ENCODE data around the gene SLCO6A1.
"Not testable (repeated sequence)": the region's sequence is repeated elsewhere in the genome, so short reads cannot be mapped to it uniquely, and the experiment has no call there.

SLCO6A1 gene

GRCh38 chr5:102498271-102499034 is at the start of gene SLCO6A1:
Gene SLCO6A1, minus strand, starts transcription at chr5:102499001. Its CDS starts 157 bp downstream, at chr5:102498844.
- DNase-seq (ENCODE audit: low spot score): no peak

- no peak for DNase-seq (ENCODE audit: low spot score)
Observed at GRCh38 chr5:102547141-102548035, 48.6 kb upstream of the SLCO6A1 start.

GRCh38 chr5:102545175-102545574 is 46.4 kb upstream of the SLCO6A1 start:
- DNase-seq (ENCODE audit: low spot score): no peak

GRCh38 chr5:102542057-102542456 is 43.3 kb upstream of the SLCO6A1 start:
- DNase-seq (ENCODE audit: low spot score): no peak

- no peak for DNase-seq (ENCODE audit: low spot score)
Observed at GRCh38 chr5:102539996-102540728, 41.4 kb upstream of the SLCO6A1 start.

- DNase-seq (ENCODE audit: low spot score): no peak
Observed at GRCh38 chr5:102539562-102539961, 40.8 kb upstream of the SLCO6A1 start.

GRCh38 chr5:102537011-102537410 is 38.2 kb upstream of the SLCO6A1 start:
- DNase-seq (ENCODE audit: low spot score): no peak

GRCh38 chr5:102536323-102536928 is 37.6 kb upstream of the SLCO6A1 start:
- peak; percentile 22 for DNase-seq (ENCODE audit: low spot score)

GRCh38 chr5:102532123-102532522 is 33.3 kb upstream of the SLCO6A1 start:
- DNase-seq (ENCODE audit: low spot score): no peak

- DNase-seq (ENCODE audit: low spot score): peak; percentile 42
Observed at GRCh38 chr5:102531506-102531905, 32.7 kb upstream of the SLCO6A1 start.

- no peak for DNase-seq (ENCODE audit: low spot score)
Observed at GRCh38 chr5:102529447-102529846, 30.6 kb upstream of the SLCO6A1 start.

GRCh38 chr5:102529031-102529430 is 30.2 kb upstream of the SLCO6A1 start:
- DNase-seq (ENCODE audit: low spot score): no peak

GRCh38 chr5:102528600-102528999 is 29.8 kb upstream of the SLCO6A1 start:
- no peak for DNase-seq (ENCODE audit: low spot score)

- no peak for DNase-seq (ENCODE audit: low spot score)
Observed at GRCh38 chr5:102527547-102527946, 28.7 kb upstream of the SLCO6A1 start.

GRCh38 chr5:102523541-102524175 is 24.9 kb upstream of the SLCO6A1 start:
- no peak for DNase-seq (ENCODE audit: low spot score)

- peak; percentile 93 for DNase-seq (ENCODE audit: low spot score)
Observed at GRCh38 chr5:102511666-102512065, 12.9 kb upstream of the SLCO6A1 start.

GRCh38 chr5:102491261-102491914 is 7.4 kb downstream of the SLCO6A1 start:
- DNase-seq (ENCODE audit: low spot score): not testable (repeated sequence)

- DNase-seq (ENCODE audit: low spot score): no peak
Observed at GRCh38 chr5:102483736-102484135, 15.1 kb downstream of the SLCO6A1 start.

- DNase-seq (ENCODE audit: low spot score): no peak
Observed at GRCh38 chr5:102481054-102481715, 17.6 kb downstream of the SLCO6A1 start.

- no peak for DNase-seq (ENCODE audit: low spot score)
Observed at GRCh38 chr5:102453716-102454115, 45.1 kb downstream of the SLCO6A1 start.

All from pons (tissue), 1 donor.